Kidney (tissue), 14 donors: Measurements from ENCODE around the gene TBL1XR1. TPM values are rescaled to one million over a fixed set of nuclear protein-coding genes. Genes with fewer than 3 reads are reported as not detected.

Source experiments
- DNase-seq, 5 donors: peaks; one replicate each; pipeline ENCODE4 v3.0.0-alpha.2; 2013 to 2020
- FAIRE-seq: peaks from 2 replicates; lab custom pipeline; 2012; peaks lifted over from hg19 to GRCh38; lab: Jason Lieb, UNC
- H3K27ac ChIP-seq, 2 donors: one replicate each; pipeline ENCODE4 v1.7.0; 2013; ENCODE audit warnings: low read depth in 2 of 2, low read length in 2 of 2, inconsistent platforms in 1 of 2
- H3K27me3 ChIP-seq: one replicate; pipeline ENCODE4 v1.7.1; 2013; ENCODE audit warnings: low read length, inconsistent platforms; ENCODE audit not compliant: control insufficient read depth, insufficient read depth
- H3K36me3 ChIP-seq, 3 donors: one replicate each; pipeline versions ENCODE4 v1.7.0 to v1.7.1; 2013; ENCODE audit warnings: low read length in 3 of 3, control low read depth in 1 of 3, inconsistent platforms in 1 of 3; ENCODE audit not compliant: insufficient read depth in 3 of 3, control insufficient read depth in 2 of 3
- H3K4me1 ChIP-seq, 3 donors: one replicate each; pipeline versions ENCODE4 v1.7.0 to v1.7.1; 2013; ENCODE audit warnings: low read length in 3 of 3, inconsistent platforms in 1 of 3, low read depth in 1 of 3; ENCODE audit not compliant: control insufficient read depth in 2 of 3, insufficient read depth in 2 of 3
- H3K4me3 ChIP-seq, 3 donors: one replicate each; pipeline versions ENCODE4 v1.7.0 to v1.8.1; 2013; ENCODE audit warnings: low read length in 3 of 3, control low read depth in 1 of 3, inconsistent platforms in 1 of 3
- H3K9ac ChIP-seq, 3 donors: one replicate each; pipeline versions ENCODE4 v1.7.0 to v1.7.1; 2013; ENCODE audit warnings: low read length in 3 of 3, control low read depth in 1 of 3, inconsistent platforms in 1 of 3
- H3K9me3 ChIP-seq, 3 donors: one replicate each; pipeline versions ENCODE4 v1.7.0 to v1.7.1; 2013; ENCODE audit warnings: low read length in 3 of 3, control low read depth in 1 of 3, inconsistent platforms in 1 of 3; ENCODE audit not compliant: control insufficient read depth in 2 of 3, insufficient read depth in 1 of 3
- intact Hi-C: fragments of 100-400 bp; cut with DNase I; formaldehyde crosslinking; loops from one replicate; pipeline ENCODE4 v1.11.1; 2022
- polyA plus RNA-seq: library from polyadenylated mRNA; stranded (reverse); fragments of 350-450 nt; fragmentation: Illumina TruSeq; extraction: RNeasy Lipid Tissue Mini Kit (QIAGEN cat#74804); gene quantifications from one replicate; pipeline ENCODE4 v1.2.3, GENCODE V29; 2014; ENCODE audit warnings: low read depth, low replicate concordance; ENCODE audit not compliant: insufficient read depth
- total RNA-seq: library from RNA; stranded (reverse); fragmentation: NEBNext Ultra II Directional; extraction: Animal tissue kit (Norgen Biotek cat#: 25700); gene quantifications from one replicate; pipeline ENCODE4 v1.2.1, GENCODE V29; 2021
- TF ChIP-seq, protein P1 (sequence below): IDR thresholded peaks from 3 replicates; pipeline ENCODE4 v1.5.1; 2012; ENCODE audit warnings: mild to moderate bottlenecking, moderate library complexity, borderline replicate concordance; ENCODE audit not compliant: insufficient read depth; ENCODE audit errors: extremely low read depth
- donor health status: control.
- donor health status: control.
- donor health status: control.
- donor health status: control.
- donor health status: control.
- donor health status: DM: yes; HTN: yes; CAD: no.
- donor health status: Normal renal cell carcinoma (clear cell type).

Gene TBL1XR1
- total and polyA plus RNA-seq, 2 donors from 2014 or later: 31.3 to 205 TPM

DNA sequence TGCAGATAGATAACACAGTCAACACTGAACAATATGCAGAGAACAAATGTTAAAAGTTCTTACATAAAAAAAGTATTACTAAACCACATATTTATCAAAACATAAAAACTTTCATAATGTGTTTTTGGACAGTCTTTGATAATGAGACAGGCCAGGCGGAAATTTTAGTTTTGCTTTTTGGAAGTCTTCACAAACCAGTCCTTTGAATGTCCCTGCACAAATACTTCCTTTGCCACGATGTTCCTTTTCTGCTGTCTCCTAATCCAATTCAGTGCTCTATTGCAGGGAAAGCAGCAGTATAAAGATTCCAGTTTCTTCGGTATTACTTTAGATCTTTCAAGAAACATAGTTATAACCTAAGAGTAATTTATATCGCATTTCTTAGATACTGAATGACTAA is 135.9 kb downstream of the TBL1XR1 start:
- Histone ChIP-seq H3K4me1 (peaks cover 0 to 3% (median 0%) of the 10 kb centered on the region in 3 donors), H3K9ac (no peak overlapping the region), H3K27me3 (no peaks in the 10 kb centered on the region), H3K27ac (no peak overlapping the region), H3K36me3 (no peaks in the 10 kb centered on the region), H3K4me3 (no peak overlapping the region), H3K9me3 (no peaks in the 10 kb centered on the region)
- TF ChIP-seq, protein P1, sequence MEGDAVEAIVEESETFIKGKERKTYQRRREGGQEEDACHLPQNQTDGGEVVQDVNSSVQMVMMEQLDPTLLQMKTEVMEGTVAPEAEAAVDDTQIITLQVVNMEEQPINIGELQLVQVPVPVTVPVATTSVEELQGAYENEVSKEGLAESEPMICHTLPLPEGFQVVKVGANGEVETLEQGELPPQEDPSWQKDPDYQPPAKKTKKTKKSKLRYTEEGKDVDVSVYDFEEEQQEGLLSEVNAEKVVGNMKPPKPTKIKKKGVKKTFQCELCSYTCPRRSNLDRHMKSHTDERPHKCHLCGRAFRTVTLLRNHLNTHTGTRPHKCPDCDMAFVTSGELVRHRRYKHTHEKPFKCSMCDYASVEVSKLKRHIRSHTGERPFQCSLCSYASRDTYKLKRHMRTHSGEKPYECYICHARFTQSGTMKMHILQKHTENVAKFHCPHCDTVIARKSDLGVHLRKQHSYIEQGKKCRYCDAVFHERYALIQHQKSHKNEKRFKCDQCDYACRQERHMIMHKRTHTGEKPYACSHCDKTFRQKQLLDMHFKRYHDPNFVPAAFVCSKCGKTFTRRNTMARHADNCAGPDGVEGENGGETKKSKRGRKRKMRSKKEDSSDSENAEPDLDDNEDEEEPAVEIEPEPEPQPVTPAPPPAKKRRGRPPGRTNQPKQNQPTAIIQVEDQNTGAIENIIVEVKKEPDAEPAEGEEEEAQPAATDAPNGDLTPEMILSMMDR: no peak
- no peak for FAIRE-seq
- intact Hi-C loops: loop anchor here (10.0 kb wide), 1 partner anchor 293 kb away; no protein-coding TSS in a partner anchor
- DNase-seq: peak in 1 of 5 donors; percentile 25

DNA sequence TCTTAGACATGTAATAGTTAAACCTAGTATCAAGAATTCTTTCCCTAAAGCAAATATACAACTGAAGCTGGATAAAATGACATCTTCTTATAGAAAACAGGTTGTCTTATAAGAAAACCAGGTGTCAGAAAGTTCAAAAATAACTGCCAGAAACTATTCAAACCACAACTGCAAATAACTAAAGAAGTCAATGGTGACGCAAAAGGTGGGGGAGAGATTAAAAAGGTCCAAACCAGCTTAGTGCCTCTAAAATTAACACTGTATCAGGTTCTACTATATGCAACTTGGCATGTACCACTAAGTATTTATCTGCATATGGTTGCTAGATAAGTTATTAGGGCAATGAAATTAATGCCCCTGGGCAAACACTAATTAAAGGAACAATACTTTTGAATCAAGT is 136.8 kb downstream of the TBL1XR1 start:
- TF ChIP-seq, protein P1: no peak
- no peaks in the 10 kb centered on the region for H3K4me1 ChIP-seq
- DNase-seq (no peak), FAIRE-seq (no peak)
- H3K9me3 ChIP-seq: no peaks in the 10 kb centered on the region
- no peaks in the 10 kb centered on the region for H3K27me3 ChIP-seq
- H3K27ac ChIP-seq: no peak overlapping the region
- no peak overlapping the region for H3K9ac ChIP-seq
- H3K4me3 ChIP-seq: no peak overlapping the region
- intact Hi-C loops: loop anchor here (10.0 kb wide), 1 partner anchor 294 kb away; no protein-coding TSS in a partner anchor
- H3K36me3 ChIP-seq: no peaks in the 10 kb centered on the region

DNA sequence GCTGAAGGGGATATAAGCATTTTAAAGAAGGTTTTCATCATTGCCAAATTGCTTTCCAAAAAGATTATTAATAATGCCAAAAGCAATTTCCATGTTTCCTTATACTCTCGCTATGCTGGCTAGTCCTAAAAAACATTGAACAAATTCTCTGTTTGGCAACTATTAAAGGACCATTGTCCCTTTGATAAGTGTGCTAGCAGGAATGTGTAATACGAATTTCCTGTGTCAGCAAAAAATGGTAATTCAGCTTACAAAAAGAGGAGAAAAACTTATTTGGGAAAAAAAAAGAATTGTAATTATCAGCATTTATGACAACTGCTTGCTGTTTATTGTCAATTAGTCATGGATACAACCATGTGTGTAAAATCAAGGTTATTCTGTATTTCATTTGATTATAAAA is 138.6 kb downstream of the TBL1XR1 start:
- H3K4me1 ChIP-seq: no peaks in the 10 kb centered on the region
- TF ChIP-seq, protein P1: no peak
- no peak overlapping the region for H3K9ac ChIP-seq
- no peak for DNase-seq
- no peaks in the 10 kb centered on the region for H3K27me3 ChIP-seq
- intact Hi-C loops: no loop called here
- H3K36me3 ChIP-seq: no peaks in the 10 kb centered on the region
- no peak overlapping the region for H3K4me3 ChIP-seq
- FAIRE-seq: no peak
- no peak overlapping the region for H3K27ac ChIP-seq
- H3K9me3 ChIP-seq: no peaks in the 10 kb centered on the region

DNA sequence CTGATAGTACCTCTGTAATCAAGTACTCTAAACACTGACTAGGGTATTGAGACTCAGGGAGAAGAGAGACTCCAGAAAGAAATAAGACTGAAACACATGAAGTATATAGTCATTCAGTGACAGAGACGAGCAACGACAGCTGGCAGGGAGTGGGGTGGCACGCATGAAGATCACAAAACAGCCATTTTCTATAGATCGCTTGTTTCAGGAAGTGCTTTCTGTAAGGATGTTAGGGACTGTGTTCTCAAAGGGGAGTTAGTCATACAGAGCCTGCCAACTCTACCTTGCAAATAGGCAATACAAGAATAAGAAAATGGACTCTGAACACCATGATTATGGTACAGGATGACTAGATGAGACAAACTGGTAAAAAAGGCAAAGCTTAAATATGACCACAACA is 139.5 kb downstream of the TBL1XR1 start:
- DNase-seq (no peak), FAIRE-seq (no peak)
- Histone ChIP-seq H3K4me3 (no peak overlapping the region), H3K27me3 (no peaks in the 10 kb centered on the region), H3K9me3 (no peaks in the 10 kb centered on the region), H3K27ac (no peak overlapping the region), H3K9ac (no peak overlapping the region), H3K4me1 (no peaks in the 10 kb centered on the region), H3K36me3 (no peaks in the 10 kb centered on the region)
- intact Hi-C loops: no loop called here
- TF ChIP-seq, protein P1: no peak
